ENCODE measurements around the gene SULT2B1.
"Not testable (repeated sequence)": the region's sequence is repeated elsewhere in the genome, so short reads cannot be mapped to it uniquely, and the experiment has no call there.

SULT2B1 gene

GRCh38 chr19:48529156-48529555 is 22.8 kb upstream of the SULT2B1 start:
- DNase-seq (ENCODE audit: low read depth), result no peak

DNA sequence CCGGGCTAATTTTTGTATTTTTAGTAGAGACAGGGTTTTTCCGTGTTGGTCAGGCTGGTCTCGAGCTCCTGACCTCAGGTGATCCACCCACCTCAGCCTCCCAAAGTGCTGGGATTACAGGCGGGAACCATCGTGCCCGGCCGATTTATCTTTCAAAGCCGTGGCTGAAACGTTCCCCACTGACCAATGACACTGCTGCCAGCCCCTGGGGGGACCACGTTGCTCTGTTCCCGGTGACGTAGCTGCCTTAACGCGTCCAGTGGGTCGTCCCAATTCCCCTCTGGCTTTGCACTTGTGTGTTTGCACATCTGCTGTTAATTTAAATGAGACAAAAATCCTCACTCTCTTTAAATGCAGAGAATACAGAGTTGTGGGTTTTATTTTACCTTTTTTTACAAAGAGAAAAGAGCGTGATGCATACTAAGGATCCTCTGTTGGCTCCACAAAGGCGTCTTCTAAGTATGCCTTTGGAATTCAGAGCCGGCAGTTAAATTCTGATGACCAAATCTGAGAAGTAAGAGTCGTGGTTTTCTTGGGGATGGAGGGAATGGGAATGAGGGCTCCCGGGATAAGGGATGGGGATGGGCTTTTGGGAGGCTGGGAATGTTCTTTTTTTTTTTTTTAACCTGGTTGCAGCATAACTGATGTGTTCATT is 21.8 kb upstream of the SULT2B1 start:
- DNase-seq (ENCODE audit: low read depth), result no peak

DNA sequence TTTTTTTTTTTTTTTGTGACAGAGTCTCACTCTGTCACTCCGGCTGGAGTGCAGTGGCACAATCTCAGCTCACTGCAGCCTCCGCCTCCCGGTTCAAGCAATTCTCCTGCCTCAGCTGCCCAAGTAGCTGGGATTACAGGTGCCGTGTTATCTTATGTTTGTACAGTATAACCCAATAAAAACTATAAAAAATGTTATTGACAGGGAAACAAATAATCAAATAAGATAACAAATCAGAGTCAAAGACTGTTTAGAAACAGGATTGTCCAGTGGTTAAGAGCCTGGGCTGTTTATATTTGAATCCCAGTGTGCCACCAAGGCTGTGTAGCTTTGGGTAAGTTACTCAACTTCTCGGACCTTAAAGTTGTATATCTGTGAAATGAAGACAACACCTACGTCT is 21.2 kb upstream of the SULT2B1 start:
- no peak for DNase-seq (ENCODE audit: low read depth)

DNA sequence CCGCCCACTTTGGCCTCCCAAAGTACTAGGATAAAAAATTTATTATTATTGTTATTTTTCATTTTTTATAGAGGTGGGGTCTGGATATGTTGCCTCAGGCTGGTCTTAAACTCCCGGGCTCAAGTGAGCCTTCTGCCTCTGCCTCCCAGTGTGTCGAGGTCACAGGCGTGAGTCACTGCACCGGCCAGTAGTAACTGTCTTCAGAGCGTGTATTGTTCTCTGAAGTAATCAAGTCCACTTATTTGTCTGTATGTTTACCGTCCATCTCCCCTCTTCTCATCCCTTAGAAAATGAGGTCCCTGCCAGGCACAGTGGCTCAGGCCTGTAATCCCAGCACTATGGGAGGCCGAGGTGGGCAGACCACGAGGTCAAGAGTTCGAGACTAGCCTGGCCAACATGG is 18.2 kb upstream of the SULT2B1 start:
- no peak for DNase-seq (ENCODE audit: low read depth)

GRCh38 chr19:48537541-48537940 is 14.4 kb upstream of the SULT2B1 start:
- DNase-seq (ENCODE audit: low read depth), result no peak

GRCh38 chr19:48538057-48538456 is 13.9 kb upstream of the SULT2B1 start:
- DNase-seq (ENCODE audit: low read depth), result not testable (repeated sequence)

DNA sequence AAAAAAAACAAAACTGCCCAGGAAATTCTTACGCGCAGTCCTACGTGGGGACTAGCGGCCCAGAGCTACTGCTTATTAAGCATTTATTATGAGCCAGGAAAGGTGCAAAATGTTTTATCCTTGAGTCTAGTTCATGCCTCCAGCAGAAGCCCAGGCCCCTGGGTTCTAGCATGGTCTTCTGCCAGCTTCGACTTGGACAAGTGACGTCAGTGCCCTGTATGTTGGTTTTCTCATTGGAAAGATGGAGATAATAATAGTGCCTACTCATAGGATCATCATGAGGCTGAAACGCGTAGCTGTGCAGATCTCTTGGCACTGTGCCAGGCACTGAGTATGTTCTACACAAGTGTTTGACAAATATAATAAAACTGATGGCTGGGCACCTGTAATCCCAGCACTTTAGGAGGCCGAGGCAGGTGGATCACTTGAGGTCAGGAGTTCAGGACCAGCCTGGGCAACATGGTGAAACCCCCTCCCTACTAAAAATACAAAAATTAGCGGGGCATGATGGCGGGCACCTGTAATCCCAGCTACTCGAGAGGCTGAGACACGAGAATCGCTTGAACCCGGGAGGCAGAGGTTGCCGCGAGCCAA is 12.4 kb upstream of the SULT2B1 start:
- DNase-seq (ENCODE audit: low read depth), result no peak

GRCh38 chr19:48540110-48540509 is 11.9 kb upstream of the SULT2B1 start:
- no peak for DNase-seq (ENCODE audit: low read depth)

DNA sequence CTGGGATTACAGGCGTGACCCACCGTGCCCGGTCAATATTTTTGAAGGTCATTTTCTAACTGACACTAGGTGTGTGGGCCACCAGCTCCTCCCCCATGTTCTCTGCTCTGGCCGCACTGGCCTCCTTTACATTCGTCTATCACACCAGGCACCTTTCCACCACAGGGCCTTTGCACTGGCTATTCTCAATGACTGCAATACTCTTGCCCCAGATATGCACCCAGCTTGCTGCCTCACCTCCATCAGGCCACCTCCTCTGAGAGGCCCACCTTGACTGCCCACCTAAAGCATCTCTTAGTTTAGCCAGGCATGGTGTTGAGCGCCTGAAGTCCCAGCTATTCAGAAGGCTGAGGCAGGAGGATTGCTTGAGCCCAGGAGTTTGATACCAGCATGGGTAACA is 10.2 kb upstream of the SULT2B1 start:
- no peak for DNase-seq (ENCODE audit: low read depth)

DNA sequence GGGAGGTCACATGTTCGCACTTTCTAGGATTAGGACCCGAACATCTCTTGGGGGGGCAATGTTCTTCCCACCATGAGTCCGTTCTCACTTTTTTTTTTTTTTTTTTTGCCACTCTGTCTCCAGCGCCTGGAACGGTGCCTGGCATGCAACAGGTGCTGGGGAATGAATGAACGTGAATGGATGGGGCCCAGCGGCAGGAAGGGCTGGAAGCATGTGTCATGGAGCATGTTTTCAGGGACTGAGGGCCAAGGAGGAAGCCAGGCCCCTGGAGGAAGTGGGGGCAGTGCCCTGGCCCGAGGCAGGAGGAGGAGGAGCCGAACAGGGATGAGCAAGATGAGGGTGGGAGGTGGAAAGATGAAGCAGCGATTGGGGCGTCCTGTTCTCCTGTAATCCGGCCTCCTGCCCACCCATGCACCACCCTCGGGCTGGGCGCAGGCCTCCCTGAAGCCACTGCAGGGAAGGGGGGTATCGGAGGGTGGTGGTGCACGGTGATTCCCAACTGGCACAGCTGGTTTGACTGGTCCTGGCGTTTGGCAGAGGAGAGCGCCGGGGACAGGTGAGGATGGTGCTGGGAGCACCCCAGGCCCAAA is 8.8 kb upstream of the SULT2B1 start:
- DNase-seq (ENCODE audit: low read depth), result no peak

DNA sequence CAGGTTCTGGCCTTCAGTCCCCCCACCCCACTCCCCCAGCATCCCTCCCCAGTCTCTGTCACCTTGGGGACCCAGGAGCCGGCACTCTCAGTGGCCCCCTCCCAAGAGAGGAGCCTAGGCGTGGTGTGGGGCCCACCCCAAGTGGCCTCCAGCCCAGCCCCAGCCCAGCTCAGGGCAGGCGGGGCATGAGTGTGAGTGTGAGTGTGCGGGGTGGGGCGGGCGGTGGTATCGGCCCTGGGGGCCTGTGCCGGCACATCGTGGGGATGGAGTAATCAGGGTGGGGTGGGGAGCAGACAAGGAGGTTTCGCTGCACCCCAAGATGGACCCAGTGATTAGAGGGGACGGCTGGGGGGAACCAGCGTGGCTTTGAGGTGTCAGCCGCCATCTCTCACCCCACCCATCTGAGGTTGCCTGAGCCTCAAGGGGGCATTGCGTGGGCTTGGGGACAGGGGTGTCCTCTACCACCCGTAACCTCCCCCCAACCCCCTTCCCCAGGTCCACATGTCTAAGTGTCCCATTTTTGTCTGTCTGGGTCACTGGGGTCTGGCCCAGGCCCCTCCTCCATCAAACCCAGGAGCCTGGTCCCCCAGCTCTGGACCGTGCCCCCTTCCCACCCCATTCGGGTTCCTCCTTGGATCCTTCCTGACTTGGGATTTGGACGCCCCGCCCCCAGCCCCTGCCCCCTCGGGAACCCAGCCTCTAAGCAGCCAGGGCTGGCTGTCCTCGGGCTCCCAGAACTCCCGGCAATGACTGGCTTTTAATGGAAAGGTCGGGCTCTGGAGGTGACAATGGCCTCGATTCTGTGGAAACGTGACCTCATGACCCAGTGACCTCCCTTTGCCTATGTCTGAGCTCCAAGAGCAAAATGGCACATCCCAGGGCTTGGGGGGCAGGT is 6.9 kb upstream of the SULT2B1 start:
- DNase-seq (ENCODE audit: low read depth), result no peak

- DNase-seq (ENCODE audit: low read depth), result no peak
These were observed 4.2 kb upstream of the SULT2B1 start for GRCh38 chr19:48547722-48548121.

GRCh38 chr19:48548253-48548911 is 3.6 kb upstream of the SULT2B1 start:
- DNase-seq (ENCODE audit: low read depth), result no peak

- no peak for DNase-seq (ENCODE audit: low read depth)
These were observed 2.6 kb upstream of the SULT2B1 start for GRCh38 chr19:48549380-48549779.

- no peak for DNase-seq (ENCODE audit: low read depth)
These were observed 692 bp downstream of the SULT2B1 start for GRCh38 chr19:48552406-48553322.

GRCh38 chr19:48553676-48554384 is 1.9 kb downstream of the SULT2B1 start:
- DNase-seq (ENCODE audit: low read depth), result no peak

DNA sequence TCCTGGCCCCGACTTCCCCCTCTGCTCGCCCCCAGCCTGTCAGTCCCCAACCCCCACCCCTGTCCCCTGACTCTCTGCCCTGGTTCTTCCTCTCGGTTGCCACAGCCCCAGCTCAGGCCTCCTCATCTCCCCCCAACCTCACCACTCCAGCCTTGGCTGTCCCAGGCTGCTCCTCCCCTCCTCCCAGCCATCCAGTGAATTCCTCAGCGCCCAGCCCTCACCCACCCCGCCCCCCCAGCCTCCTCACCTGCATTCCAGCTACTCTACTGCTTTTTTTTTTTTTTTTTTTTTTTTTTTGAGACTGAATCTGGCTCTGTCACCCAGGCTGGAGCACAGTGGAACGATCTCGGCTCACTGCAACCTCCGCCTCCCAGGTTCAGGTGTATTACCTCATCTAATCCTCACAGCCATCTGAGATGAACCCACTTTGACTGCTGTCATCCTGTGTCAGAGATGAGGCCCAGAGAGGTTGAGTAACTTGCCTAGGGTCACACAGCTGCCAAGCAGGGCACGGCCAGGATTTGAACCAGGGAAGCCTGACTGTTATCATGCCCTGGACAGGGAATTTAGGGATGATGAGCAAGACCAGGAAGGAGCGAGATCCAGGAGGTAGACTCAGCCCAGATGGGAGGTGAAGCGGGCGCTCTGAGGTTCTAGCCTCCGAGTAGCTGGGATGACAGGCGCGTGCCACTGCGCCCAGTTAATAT is 2.6 kb downstream of the SULT2B1 start:
- no peak for DNase-seq (ENCODE audit: low read depth)

GRCh38 chr19:48556163-48556562 is 4.2 kb downstream of the SULT2B1 start:
- DNase-seq (ENCODE audit: low read depth), result no peak

DNA sequence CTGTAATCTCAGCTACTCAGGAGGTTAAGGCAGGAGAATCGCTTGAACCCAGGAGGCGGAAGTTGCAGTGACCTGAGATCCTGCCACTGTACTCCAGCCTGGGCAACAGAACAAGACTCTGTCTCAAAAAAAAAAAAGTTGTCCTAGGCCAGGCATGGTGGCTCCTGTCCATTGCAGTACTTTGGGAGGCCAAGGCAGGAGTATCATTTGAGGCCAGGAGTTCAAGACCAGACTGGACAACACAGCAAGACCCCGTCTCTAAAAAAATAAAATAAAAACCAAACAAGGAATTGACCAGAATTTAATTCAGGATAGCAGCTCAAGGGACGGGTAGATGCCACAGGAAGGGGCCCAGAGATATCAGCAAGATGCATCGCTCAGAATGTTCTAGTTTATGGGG is 4.9 kb downstream of the SULT2B1 start:
- DNase-seq (ENCODE audit: low read depth), result no peak
